SH-SY5Y (cell line): ENCODE results near the gene AGAP1.

Source experiments
- GATA2 ChIP-seq: IDR thresholded peaks from 2 replicates; pipeline ENCODE4 v1.6.1; 2011; ENCODE audit warnings: mild to moderate bottlenecking, low read depth, low read length
- GATA3 ChIP-seq: IDR thresholded peaks from 2 replicates; pipeline ENCODE4 v1.6.1; 2011; ENCODE audit warnings: low read depth, mild to moderate bottlenecking, low read length, moderate library complexity

AGAP1 gene

DNA sequence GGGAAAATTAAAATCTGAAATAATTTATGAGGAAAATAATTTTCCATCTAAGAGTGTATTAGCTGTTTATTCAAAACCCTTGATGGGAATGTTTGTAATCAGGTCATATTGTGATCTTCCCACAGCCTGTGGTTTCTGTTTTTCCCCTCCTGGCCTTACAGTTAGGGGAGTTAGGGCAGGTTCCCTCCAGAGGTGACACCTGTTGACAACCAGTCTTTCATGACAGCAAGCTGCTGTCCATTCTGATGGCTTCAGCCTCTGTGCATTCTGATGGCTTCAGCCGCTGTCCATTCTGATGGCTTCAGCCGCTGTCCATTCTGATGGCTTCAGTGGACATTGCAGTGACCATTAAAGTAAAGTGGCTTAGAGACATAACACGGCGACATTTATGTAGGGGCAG is 346.1 kb downstream of the AGAP1 start:
- TF ChIP-seq GATA3, result no peak
- no peak for TF ChIP-seq GATA2

- TF ChIP-seq GATA3 (no peak), GATA2 (no peak)
These were observed 348.0 kb downstream of the AGAP1 start for GRCh38 chr2:235841863-235842262.

GRCh38 chr2:235842941-235843340 is 349.1 kb downstream of the AGAP1 start:
- TF ChIP-seq GATA2, result no peak
- no peak for TF ChIP-seq GATA3

- no peak for TF ChIP-seq GATA2
- TF ChIP-seq GATA3, result no peak
These were observed 349.9 kb downstream of the AGAP1 start for GRCh38 chr2:235843591-235844395.

GRCh38 chr2:235844561-235844960 is 350.7 kb downstream of the AGAP1 start:
- TF ChIP-seq GATA2 (no peak), GATA3 (no peak)

DNA sequence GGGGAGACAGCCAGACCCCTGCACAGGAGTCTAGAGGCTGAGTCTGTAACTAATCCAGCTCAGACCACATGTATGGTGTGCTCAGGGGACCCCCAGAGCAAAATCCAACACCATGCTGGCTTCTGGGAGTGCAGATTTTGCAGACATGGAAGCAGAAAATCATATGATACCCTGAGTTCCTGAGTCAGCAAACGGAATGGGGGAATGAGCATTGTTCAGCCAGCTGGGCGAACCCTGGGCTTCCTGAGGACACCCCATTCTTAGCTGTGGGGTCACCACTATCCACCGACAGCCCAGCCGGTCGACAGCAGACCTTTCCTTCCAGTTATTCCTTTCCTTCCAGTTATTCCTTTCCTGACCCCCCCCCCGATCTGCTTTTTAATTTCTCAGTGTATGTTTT is 351.4 kb downstream of the AGAP1 start:
- TF ChIP-seq GATA3 (no peak), GATA2 (no peak)

DNA sequence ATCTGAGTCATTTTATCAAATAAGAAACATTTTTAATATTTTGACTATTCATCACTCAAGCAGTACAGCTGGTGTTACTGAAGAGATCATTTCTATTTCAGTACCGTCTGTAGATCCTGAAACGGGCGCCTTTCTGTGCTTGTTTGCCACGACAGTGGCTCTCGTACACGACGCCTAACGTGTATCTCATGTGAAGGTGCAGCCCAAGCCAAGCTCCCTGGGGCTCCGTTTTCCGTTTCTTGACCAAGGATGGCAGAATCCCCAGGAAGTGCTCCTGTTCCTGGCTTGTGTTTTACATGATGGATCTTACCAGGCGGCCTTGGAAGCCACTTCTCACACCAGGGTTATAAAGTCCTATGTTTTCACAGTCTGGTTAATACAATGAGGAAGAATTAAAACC is 353.7 kb downstream of the AGAP1 start:
- TF ChIP-seq GATA3 (no peak), GATA2 (no peak)

DNA sequence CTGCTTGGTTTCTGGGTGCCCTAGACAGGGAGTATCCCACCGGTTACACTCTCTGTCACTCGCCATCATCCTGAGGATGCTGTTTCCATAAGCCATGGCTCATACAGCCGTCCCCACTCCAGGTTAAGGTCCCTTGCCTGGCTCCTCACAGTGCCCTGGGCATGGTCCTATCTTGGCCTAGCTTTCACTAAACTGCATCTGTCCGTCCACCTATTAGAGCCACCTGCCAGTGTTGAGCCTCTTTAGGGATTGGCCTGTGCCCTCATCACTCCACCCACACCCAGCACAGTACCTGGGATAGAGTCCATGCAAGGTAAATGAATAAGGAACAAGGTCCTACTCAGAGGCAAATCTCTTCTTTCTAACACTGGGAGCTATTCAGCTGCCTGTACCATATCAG is 354.2 kb downstream of the AGAP1 start:
- no peak for TF ChIP-seq GATA3
- TF ChIP-seq GATA2, result no peak

DNA sequence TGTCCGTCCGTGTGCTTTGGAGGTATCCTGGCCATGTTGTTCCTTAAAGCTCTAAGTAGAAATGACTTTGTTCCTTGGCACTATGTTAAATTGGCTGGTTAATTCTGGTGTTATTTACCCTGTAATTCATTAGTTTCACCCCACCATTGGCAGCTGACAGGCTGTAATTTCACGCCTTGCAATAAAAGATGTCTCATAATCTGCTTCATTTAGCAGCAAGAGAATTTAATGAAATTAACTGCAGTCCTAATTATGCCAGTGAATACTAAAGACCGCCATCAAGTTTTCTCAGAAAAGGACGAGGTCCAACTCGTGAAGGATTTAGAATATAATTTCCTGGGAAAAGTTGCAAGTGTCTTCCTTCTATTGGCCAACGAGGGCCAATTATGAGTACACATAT is 355.1 kb downstream of the AGAP1 start:
- TF ChIP-seq GATA2 (no peak), GATA3 (no peak)

DNA sequence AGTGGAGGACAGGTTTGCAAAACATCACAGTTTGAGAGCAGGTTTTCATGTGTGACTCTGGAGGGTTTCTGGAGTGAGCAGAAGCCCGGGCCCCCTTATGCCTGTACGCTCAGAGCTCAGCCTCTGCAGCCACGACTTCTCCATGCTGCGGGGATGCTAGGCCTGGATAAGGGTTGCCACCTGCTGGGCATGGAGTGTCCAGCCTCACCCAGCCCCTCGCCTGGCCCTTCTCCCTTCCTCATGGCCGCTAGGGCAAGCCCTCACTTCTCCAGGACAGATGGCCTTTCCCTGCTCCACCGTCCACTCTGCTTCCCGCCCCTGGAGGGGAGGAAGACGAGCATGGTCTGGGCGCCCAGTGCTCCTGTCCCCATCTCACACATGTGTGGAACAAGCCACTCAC is 355.6 kb downstream of the AGAP1 start:
- TF ChIP-seq GATA3, result no peak
- TF ChIP-seq GATA2, result no peak

DNA sequence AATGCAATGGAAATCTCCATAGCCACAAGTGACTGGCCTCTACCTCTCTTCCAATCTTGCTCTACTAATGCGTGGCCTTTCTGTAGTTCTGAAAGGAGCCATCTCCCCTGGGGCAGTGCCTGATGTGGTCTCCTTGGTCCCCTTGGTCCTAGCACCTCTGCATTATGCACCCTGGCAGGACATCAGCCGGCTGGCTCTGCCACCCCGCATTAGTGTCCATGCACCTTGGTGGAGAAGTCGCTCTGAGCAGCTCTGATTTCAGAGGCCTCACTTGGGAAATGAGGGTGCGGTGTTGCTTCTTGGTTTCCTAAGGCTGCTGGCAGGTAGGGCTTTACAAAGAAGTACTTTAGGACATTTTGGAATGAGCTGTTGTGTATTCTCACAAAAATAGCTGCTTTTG is 356.4 kb downstream of the AGAP1 start:
- no peak for TF ChIP-seq GATA2
- TF ChIP-seq GATA3, result no peak

DNA sequence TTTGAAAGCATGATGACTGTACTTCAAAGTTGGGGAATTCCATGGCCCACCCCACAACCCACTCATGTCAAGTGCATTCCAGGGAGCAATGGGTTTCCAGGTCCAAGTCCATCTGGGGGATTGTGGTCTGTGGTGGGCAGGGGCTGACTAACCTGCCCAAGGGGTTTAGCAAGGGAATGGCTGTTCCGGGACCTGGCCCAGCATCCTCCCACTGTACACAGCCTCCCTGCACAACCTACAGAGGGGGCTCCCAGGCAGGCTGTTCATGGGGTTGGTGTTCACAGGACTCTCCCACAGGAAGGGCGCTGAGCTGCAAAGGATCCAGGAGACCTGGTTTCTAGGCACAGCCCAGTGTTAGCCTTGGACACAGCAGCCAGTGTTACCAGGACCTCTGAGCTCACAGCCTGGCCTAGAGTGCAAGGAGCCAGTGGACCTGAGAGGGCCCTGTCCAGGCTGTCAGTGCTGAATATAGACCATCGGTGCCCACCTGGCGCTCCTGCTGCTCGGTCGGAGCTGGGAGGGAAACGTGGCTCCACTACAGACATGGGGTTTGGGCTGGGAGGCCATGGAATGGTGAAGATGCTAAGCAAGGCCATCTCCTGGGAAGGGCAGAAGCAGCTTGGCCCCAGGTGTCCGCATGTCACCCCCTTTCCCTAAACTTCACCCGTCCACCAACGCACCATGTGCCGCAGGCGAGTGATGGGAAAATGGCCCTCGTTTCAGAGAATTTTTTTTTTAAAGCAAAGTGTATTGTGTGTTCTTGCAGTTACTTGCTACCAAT is 357.1 kb downstream of the AGAP1 start:
- no peak for TF ChIP-seq GATA2
- TF ChIP-seq GATA3, result no peak

- TF ChIP-seq GATA3, result no peak
- no peak for TF ChIP-seq GATA2
These were observed 358.1 kb downstream of the AGAP1 start for GRCh38 chr2:235851828-235852525.

DNA sequence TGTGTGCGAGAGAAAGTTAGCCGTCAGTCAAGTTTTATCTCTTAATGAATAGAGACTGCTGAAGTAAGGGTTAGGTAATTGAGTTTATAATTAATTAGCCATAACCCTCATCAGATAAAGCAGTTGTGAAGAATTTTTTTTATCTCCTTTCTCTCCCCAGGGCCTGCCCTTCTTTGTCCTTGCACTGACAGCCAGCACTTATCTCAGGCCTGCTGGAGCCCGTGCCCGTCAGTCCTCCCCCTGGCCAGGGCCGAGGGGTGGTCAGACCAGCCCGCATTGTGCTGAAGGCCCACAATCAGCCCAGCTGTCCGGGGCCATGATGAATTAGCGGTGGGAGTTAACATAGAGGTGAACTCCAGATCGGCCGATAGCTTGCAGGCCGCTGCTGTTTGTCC is 358.7 kb downstream of the AGAP1 start:
- TF ChIP-seq GATA2 (peak; percentile 84), GATA3 (peak; percentile 73)

DNA sequence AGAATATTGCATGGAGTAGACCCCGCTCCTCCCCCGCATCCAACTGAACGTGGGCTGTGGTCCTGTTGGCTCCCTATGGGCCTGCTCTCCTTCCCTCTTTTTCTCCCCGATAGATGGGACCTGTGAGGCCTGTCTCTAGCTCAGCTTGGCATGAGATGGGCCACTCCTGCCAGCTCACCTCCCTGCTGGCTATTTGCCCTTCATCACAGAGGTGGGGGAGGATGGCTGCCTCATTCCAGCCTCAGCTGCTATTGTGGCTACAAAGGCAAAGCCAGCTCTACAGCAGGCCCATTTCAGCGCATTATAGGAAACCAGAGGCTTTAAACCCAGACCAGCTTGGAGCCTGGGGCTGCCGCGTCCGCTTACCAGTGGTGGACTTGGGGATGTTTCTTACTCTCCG is 360.4 kb downstream of the AGAP1 start:
- TF ChIP-seq GATA3 (no peak), GATA2 (no peak)
